ENCODE data around the gene APBB2.

APBB2 gene

GRCh38 chr4:40888933-40889332 lies 325.4 kb downstream of the APBB2 start:
- H3K9ac ChIP-seq (ENCODE audit: low read depth, low read length) = no peak overlapping the region
- no peaks in the 10 kb centered on the region for H3K36me3 ChIP-seq (ENCODE audit: control insufficient read depth, insufficient read depth, low read length)
- H3K4me1 ChIP-seq (ENCODE audit: control insufficient read depth, insufficient read depth, low read length) = no peaks in the 10 kb centered on the region
- no peaks in the 10 kb centered on the region for H3K9me3 ChIP-seq (ENCODE audit: control insufficient read depth, insufficient read depth, low read length)
- no peak overlapping the region for H3K4me3 ChIP-seq (ENCODE audit: low read depth, low read length)
- no peaks in the 10 kb centered on the region for H3K27me3 ChIP-seq (ENCODE audit: control insufficient read depth, insufficient read depth, low read length)

GRCh38 chr4:40887764-40888131 lies 326.6 kb downstream of the APBB2 start:
- H3K9me3 ChIP-seq (ENCODE audit: control insufficient read depth, insufficient read depth, low read length) = no peaks in the 10 kb centered on the region
- no peaks in the 10 kb centered on the region for H3K27me3 ChIP-seq (ENCODE audit: control insufficient read depth, insufficient read depth, low read length)
- no peak overlapping the region for H3K9ac ChIP-seq (ENCODE audit: low read depth, low read length)
- H3K4me3 ChIP-seq (ENCODE audit: low read depth, low read length) = no peak overlapping the region
- no peaks in the 10 kb centered on the region for H3K36me3 ChIP-seq (ENCODE audit: control insufficient read depth, insufficient read depth, low read length)
- no peaks in the 10 kb centered on the region for H3K4me1 ChIP-seq (ENCODE audit: control insufficient read depth, insufficient read depth, low read length)

- H3K9me3 ChIP-seq (ENCODE audit: control insufficient read depth, insufficient read depth, low read length) = no peaks in the 10 kb centered on the region
- no peak overlapping the region for H3K9ac ChIP-seq (ENCODE audit: low read depth, low read length)
- no peaks in the 10 kb centered on the region for H3K27me3 ChIP-seq (ENCODE audit: control insufficient read depth, insufficient read depth, low read length)
- no peaks in the 10 kb centered on the region for H3K4me1 ChIP-seq (ENCODE audit: control insufficient read depth, insufficient read depth, low read length)
- no peaks in the 10 kb centered on the region for H3K36me3 ChIP-seq (ENCODE audit: control insufficient read depth, insufficient read depth, low read length)
- H3K4me3 ChIP-seq (ENCODE audit: low read depth, low read length) = no peak overlapping the region
These were observed 327.2 kb downstream of the APBB2 start for GRCh38 chr4:40886931-40887763.

GRCh38 chr4:40881851-40882250 lies 332.5 kb downstream of the APBB2 start:
- Histone ChIP-seq H3K9me3 (ENCODE audit: control insufficient read depth, insufficient read depth, low read length) (no peaks in the 10 kb centered on the region), H3K9ac (ENCODE audit: low read depth, low read length) (no peak overlapping the region)

GRCh38 chr4:40881096-40881495 lies 333.2 kb downstream of the APBB2 start:
- Histone ChIP-seq H3K4me1 (ENCODE audit: control insufficient read depth, insufficient read depth, low read length) (no peaks in the 10 kb centered on the region), H3K9me3 (ENCODE audit: control insufficient read depth, insufficient read depth, low read length) (no peaks in the 10 kb centered on the region), H3K9ac (ENCODE audit: low read depth, low read length) (no peak overlapping the region), H3K4me3 (ENCODE audit: low read depth, low read length) (no peak overlapping the region), H3K36me3 (ENCODE audit: control insufficient read depth, insufficient read depth, low read length) (no peaks in the 10 kb centered on the region), H3K27me3 (ENCODE audit: control insufficient read depth, insufficient read depth, low read length) (no peaks in the 10 kb centered on the region)

More at GRCh38 chr4:40881851-40882250, 332.5 kb downstream of the APBB2 start:
- H3K4me1 ChIP-seq (ENCODE audit: control insufficient read depth, insufficient read depth, low read length) = no peaks in the 10 kb centered on the region
- H3K27me3 ChIP-seq (ENCODE audit: control insufficient read depth, insufficient read depth, low read length) = no peaks in the 10 kb centered on the region
- H3K36me3 ChIP-seq (ENCODE audit: control insufficient read depth, insufficient read depth, low read length) = no peaks in the 10 kb centered on the region
- no peak overlapping the region for H3K4me3 ChIP-seq (ENCODE audit: low read depth, low read length)

- H3K9me3 ChIP-seq (ENCODE audit: control insufficient read depth, insufficient read depth, low read length) = no peaks in the 10 kb centered on the region
- H3K9ac ChIP-seq (ENCODE audit: low read depth, low read length) = no peak overlapping the region
- H3K4me1 ChIP-seq (ENCODE audit: control insufficient read depth, insufficient read depth, low read length) = peaks cover 13% of the 10 kb centered on the region
- H3K4me3 ChIP-seq (ENCODE audit: low read depth, low read length) = no peak overlapping the region
- no peaks in the 10 kb centered on the region for H3K36me3 ChIP-seq (ENCODE audit: control insufficient read depth, insufficient read depth, low read length)
- no peaks in the 10 kb centered on the region for H3K27me3 ChIP-seq (ENCODE audit: control insufficient read depth, insufficient read depth, low read length)
These were observed 335.7 kb downstream of the APBB2 start for GRCh38 chr4:40878548-40879055.

GRCh38 chr4:40877081-40877480 lies 337.3 kb downstream of the APBB2 start:
- Histone ChIP-seq H3K4me3 (ENCODE audit: low read depth, low read length) (no peak overlapping the region), H3K36me3 (ENCODE audit: control insufficient read depth, insufficient read depth, low read length) (no peaks in the 10 kb centered on the region), H3K9ac (ENCODE audit: low read depth, low read length) (no peak overlapping the region), H3K4me1 (ENCODE audit: control insufficient read depth, insufficient read depth, low read length) (peaks cover 13% of the 10 kb centered on the region), H3K9me3 (ENCODE audit: control insufficient read depth, insufficient read depth, low read length) (no peaks in the 10 kb centered on the region), H3K27me3 (ENCODE audit: control insufficient read depth, insufficient read depth, low read length) (no peaks in the 10 kb centered on the region)

- Histone ChIP-seq H3K36me3 (ENCODE audit: control insufficient read depth, insufficient read depth, low read length) (no peaks in the 10 kb centered on the region), H3K4me1 (ENCODE audit: control insufficient read depth, insufficient read depth, low read length) (peaks cover 13% of the 10 kb centered on the region), H3K27me3 (ENCODE audit: control insufficient read depth, insufficient read depth, low read length) (no peaks in the 10 kb centered on the region), H3K9me3 (ENCODE audit: control insufficient read depth, insufficient read depth, low read length) (no peaks in the 10 kb centered on the region), H3K4me3 (ENCODE audit: low read depth, low read length) (no peak overlapping the region), H3K9ac (ENCODE audit: low read depth, low read length) (no peak overlapping the region)
These were observed 338.7 kb downstream of the APBB2 start for GRCh38 chr4:40875507-40876150.

GRCh38 chr4:40874901-40875300 lies 339.4 kb downstream of the APBB2 start:
- H3K4me1 ChIP-seq (ENCODE audit: control insufficient read depth, insufficient read depth, low read length) = peaks cover 13% of the 10 kb centered on the region
- H3K9ac ChIP-seq (ENCODE audit: low read depth, low read length) = no peak overlapping the region
- H3K9me3 ChIP-seq (ENCODE audit: control insufficient read depth, insufficient read depth, low read length) = no peaks in the 10 kb centered on the region
- no peaks in the 10 kb centered on the region for H3K27me3 ChIP-seq (ENCODE audit: control insufficient read depth, insufficient read depth, low read length)
- H3K4me3 ChIP-seq (ENCODE audit: low read depth, low read length) = no peak overlapping the region
- no peaks in the 10 kb centered on the region for H3K36me3 ChIP-seq (ENCODE audit: control insufficient read depth, insufficient read depth, low read length)

GRCh38 chr4:40874331-40874730 lies 340.0 kb downstream of the APBB2 start:
- Histone ChIP-seq H3K4me3 (ENCODE audit: low read depth, low read length) (no peak overlapping the region), H3K9ac (ENCODE audit: low read depth, low read length) (no peak overlapping the region), H3K9me3 (ENCODE audit: control insufficient read depth, insufficient read depth, low read length) (no peaks in the 10 kb centered on the region), H3K27me3 (ENCODE audit: control insufficient read depth, insufficient read depth, low read length) (no peaks in the 10 kb centered on the region), H3K4me1 (ENCODE audit: control insufficient read depth, insufficient read depth, low read length) (peaks cover 13% of the 10 kb centered on the region), H3K36me3 (ENCODE audit: control insufficient read depth, insufficient read depth, low read length) (no peaks in the 10 kb centered on the region)

- no peaks in the 10 kb centered on the region for H3K9me3 ChIP-seq (ENCODE audit: control insufficient read depth, insufficient read depth, low read length)
- no peaks in the 10 kb centered on the region for H3K36me3 ChIP-seq (ENCODE audit: control insufficient read depth, insufficient read depth, low read length)
- peaks cover 13% of the 10 kb centered on the region for H3K4me1 ChIP-seq (ENCODE audit: control insufficient read depth, insufficient read depth, low read length)
- no peak overlapping the region for H3K4me3 ChIP-seq (ENCODE audit: low read depth, low read length)
- no peaks in the 10 kb centered on the region for H3K27me3 ChIP-seq (ENCODE audit: control insufficient read depth, insufficient read depth, low read length)
- no peak overlapping the region for H3K9ac ChIP-seq (ENCODE audit: low read depth, low read length)
These were observed 342.6 kb downstream of the APBB2 start for GRCh38 chr4:40871695-40872250.

GRCh38 chr4:40870150-40870549 lies 344.2 kb downstream of the APBB2 start:
- Histone ChIP-seq H3K4me3 (ENCODE audit: low read depth, low read length) (no peak overlapping the region), H3K9ac (ENCODE audit: low read depth, low read length) (no peak overlapping the region), H3K4me1 (ENCODE audit: control insufficient read depth, insufficient read depth, low read length) (peaks cover 11% of the 10 kb centered on the region), H3K36me3 (ENCODE audit: control insufficient read depth, insufficient read depth, low read length) (no peaks in the 10 kb centered on the region), H3K27me3 (ENCODE audit: control insufficient read depth, insufficient read depth, low read length) (no peaks in the 10 kb centered on the region), H3K9me3 (ENCODE audit: control insufficient read depth, insufficient read depth, low read length) (no peaks in the 10 kb centered on the region)
